Panc1 (cell line): Measurements from ENCODE around the gene CCND2. TPM values are rescaled to one million over a fixed set of nuclear protein-coding genes. Genes with fewer than 3 reads are reported as not detected.

Source experiments
- ATAC-seq: fragments of 200-7000 bp; cut with Tn5 transposase; 2 replicates; pipeline ENCODE4 v1.9.1; 2020; ENCODE audit warnings: mild to moderate bottlenecking, moderate library complexity
- BruUV-seq: library from RNA; stranded (reverse); fragments of 400-500 nt; replicated peaks from 2 replicates; lab custom pipeline; 2021; lab: Mats Ljungman, UMichigan
- CTCF ChIA-PET: fragments of 300-600 bp; sonication (Branson Sonifier 250); formaldehyde crosslinking; loops from one replicate; lab custom pipeline; 2022; ENCODE audit warnings: antibody characterized with exemption; lab: Charles Lee
- POLR2A ChIA-PET: fragments of 300-600 bp; sonication (Branson Sonifier 250); formaldehyde crosslinking; loops from one replicate; lab custom pipeline; 2022; ENCODE audit warnings: antibody characterized with exemption; lab: Charles Lee
- DNase-seq: peaks from one replicate; pipeline ENCODE4 v3.0.0-alpha.2; 2010; ENCODE audit warnings: low read depth, low spot score
- H3K27ac ChIP-seq: 2 replicates; pipeline ENCODE4 v1.5.1; 2011; ENCODE audit warnings: mild to moderate bottlenecking, low read length, inconsistent platforms
- H3K27me3 ChIP-seq: fragments of 200-500 bp; sonication (Bioruptor generic); 2 replicates; pipeline ENCODE4 v1.6.0; 2014; ENCODE audit warnings: low read length, inconsistent platforms; ENCODE audit not compliant: control insufficient read depth, insufficient read depth
- H3K36me3 ChIP-seq: fragments of 200-500 bp; sonication (Bioruptor generic); 2 replicates; pipeline ENCODE4 v1.5.1; 2014; ENCODE audit warnings: inconsistent platforms, mild to moderate bottlenecking, low read length, moderate library complexity; ENCODE audit not compliant: control insufficient read depth, insufficient read depth
- H3K4me1 ChIP-seq: 2 replicates; pipeline ENCODE4 v1.5.1; 2011; ENCODE audit warnings: inconsistent platforms, mild to moderate bottlenecking, low read length, moderate library complexity; ENCODE audit not compliant: control insufficient read depth, insufficient read depth
- H3K4me3 ChIP-seq, 2 experiments: 2 replicates each; pipeline ENCODE4 v1.5.1; 2011 to 2012; ENCODE audit warnings: low read depth in 2 of 2, low read length in 2 of 2, mild to moderate bottlenecking in 2 of 2, inconsistent platforms in 1 of 2, moderate library complexity in 1 of 2
- H3K9me3 ChIP-seq: fragments of 200-500 bp; sonication (Bioruptor generic); 2 replicates; pipeline ENCODE4 v1.5.1; 2014; ENCODE audit warnings: low read depth, mild to moderate bottlenecking, inconsistent platforms, low read length, moderate library complexity; ENCODE audit not compliant: control insufficient read depth, insufficient read depth
- CTCF ChIP-seq: fragments of 450-650 bp; IDR thresholded peaks from 2 replicates; pipeline ENCODE4 v1.5.1; 2017; ENCODE audit warnings: mild to moderate bottlenecking
- POLR2AphosphoS5 ChIP-seq: IDR thresholded peaks from 2 replicates; pipeline ENCODE4 v1.6.1; 2012; ENCODE audit warnings: mild to moderate bottlenecking, low read depth, low read length, moderate library complexity
- SIN3A ChIP-seq: IDR thresholded peaks from 2 replicates; pipeline ENCODE4 v1.6.1; 2012; ENCODE audit warnings: low read depth, mild to moderate bottlenecking, low read length, moderate library complexity, borderline replicate concordance; ENCODE audit not compliant: insufficient read depth
- TCF7L2 ChIP-seq: IDR thresholded peaks from 2 replicates; pipeline ENCODE4 v1.6.1; 2011; ENCODE audit warnings: mild to moderate bottlenecking, low read depth, low read length, inconsistent platforms
- in situ Hi-C: cut with HindIII; loops from 2 replicates; pipeline ENCODE4 v1.10.0; 2016; ENCODE audit warnings: low sequenced_read_pairs, low pct_unique_long_range_greater_than_20kb
- intact Hi-C: fragments of 100-400 bp; cut with micrococcal nuclease; formaldehyde crosslinking; loops from one replicate; pipeline ENCODE4 v1.10.0; 2022; ENCODE audit not compliant: unreplicated experiment
- total RNA-seq: library from RNA; stranded (reverse); gene quantifications from one replicate; pipeline ENCODE4 v1.2.1, GENCODE V29; 2021; ENCODE audit not compliant: unreplicated experiment
- TF ChIP-seq, protein P1 (sequence below), 2 experiments: IDR thresholded peaks; 2 replicates each; pipeline ENCODE4 v1.6.1; 2011 to 2012; ENCODE audit warnings: low read depth in 2 of 2, control low read depth in 1 of 2, low read length in 1 of 2, mild to moderate bottlenecking in 1 of 2, moderate library complexity in 1 of 2; ENCODE audit not compliant: insufficient read depth in 1 of 2

Gene CCND2
- total RNA-seq, 1 experiment from 2014 or later, result 1.5 TPM

- in situ Hi-C loops, result no loop called here
- CTCF ChIA-PET, result interaction anchor here (0.6 kb wide), 1 partner anchor 110 kb away, joined by 3 read pairs; no protein-coding TSS in a partner anchor
Measured at GRCh38 chr12:4302881-4303280, 29.3 kb downstream of the CCND2 start.

GRCh38 chr12:4303750-4304149 lies 30.2 kb downstream of the CCND2 start:
- Histone ChIP-seq H3K4me1 (no peaks in the 10 kb centered on the region), H3K9me3 (no peaks in the 10 kb centered on the region), H3K27me3 (peaks cover 2% of the 10 kb centered on the region; the same call in 1 of the 2 replicates), H3K36me3 (no peaks in the 10 kb centered on the region), H3K27ac (no peak overlapping the region), H3K4me3 (no peak overlapping the region)
- no TSS peak for BruUV-seq
- POLR2A ChIA-PET, result no interaction called here
- DNase-seq (no peak), ATAC-seq (no peak)
- no peak for TF ChIP-seq POLR2AphosphoS5
- TF ChIP-seq TCF7L2, result no peak
- TF ChIP-seq, protein P1, sequence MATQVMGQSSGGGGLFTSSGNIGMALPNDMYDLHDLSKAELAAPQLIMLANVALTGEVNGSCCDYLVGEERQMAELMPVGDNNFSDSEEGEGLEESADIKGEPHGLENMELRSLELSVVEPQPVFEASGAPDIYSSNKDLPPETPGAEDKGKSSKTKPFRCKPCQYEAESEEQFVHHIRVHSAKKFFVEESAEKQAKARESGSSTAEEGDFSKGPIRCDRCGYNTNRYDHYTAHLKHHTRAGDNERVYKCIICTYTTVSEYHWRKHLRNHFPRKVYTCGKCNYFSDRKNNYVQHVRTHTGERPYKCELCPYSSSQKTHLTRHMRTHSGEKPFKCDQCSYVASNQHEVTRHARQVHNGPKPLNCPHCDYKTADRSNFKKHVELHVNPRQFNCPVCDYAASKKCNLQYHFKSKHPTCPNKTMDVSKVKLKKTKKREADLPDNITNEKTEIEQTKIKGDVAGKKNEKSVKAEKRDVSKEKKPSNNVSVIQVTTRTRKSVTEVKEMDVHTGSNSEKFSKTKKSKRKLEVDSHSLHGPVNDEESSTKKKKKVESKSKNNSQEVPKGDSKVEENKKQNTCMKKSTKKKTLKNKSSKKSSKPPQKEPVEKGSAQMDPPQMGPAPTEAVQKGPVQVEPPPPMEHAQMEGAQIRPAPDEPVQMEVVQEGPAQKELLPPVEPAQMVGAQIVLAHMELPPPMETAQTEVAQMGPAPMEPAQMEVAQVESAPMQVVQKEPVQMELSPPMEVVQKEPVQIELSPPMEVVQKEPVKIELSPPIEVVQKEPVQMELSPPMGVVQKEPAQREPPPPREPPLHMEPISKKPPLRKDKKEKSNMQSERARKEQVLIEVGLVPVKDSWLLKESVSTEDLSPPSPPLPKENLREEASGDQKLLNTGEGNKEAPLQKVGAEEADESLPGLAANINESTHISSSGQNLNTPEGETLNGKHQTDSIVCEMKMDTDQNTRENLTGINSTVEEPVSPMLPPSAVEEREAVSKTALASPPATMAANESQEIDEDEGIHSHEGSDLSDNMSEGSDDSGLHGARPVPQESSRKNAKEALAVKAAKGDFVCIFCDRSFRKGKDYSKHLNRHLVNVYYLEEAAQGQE (IDR thresholded peaks at IDR 0.05; ENCODE audit: insufficient read depth in 1 of 2, low read depth in 2 of 2, low read length in 1 of 2), result no peak
- TF ChIP-seq SIN3A, result no peak
- no peak for TF ChIP-seq CTCF
- CTCF ChIA-PET, result no interaction called here
- in situ Hi-C loops, result no loop called here
- intact Hi-C loops, result no loop called here

More at GRCh38 chr12:4302881-4303280, 29.3 kb downstream of the CCND2 start:
- Histone ChIP-seq H3K4me3 (no peak overlapping the region), H3K9me3 (no peaks in the 10 kb centered on the region), H3K27me3 (peaks cover 2% of the 10 kb centered on the region; the same call in 1 of the 2 replicates), H3K4me1 (no peaks in the 10 kb centered on the region), H3K27ac (no peak overlapping the region), H3K36me3 (no peaks in the 10 kb centered on the region)
- DNase-seq (no peak), ATAC-seq (no peak)
- TF ChIP-seq CTCF (no peak), POLR2AphosphoS5 (no peak), SIN3A (no peak), TCF7L2 (no peak)
- TF ChIP-seq, protein P1 (IDR thresholded peaks at IDR 0.05; ENCODE audit: insufficient read depth in 1 of 2, low read depth in 2 of 2, low read length in 1 of 2), result no peak
- intact Hi-C loops, result no loop called here
- BruUV-seq, result no TSS peak
- POLR2A ChIA-PET, result interaction anchor here (0.6 kb wide), 1 partner anchor 27 kb away, joined by 6 read pairs; no protein-coding TSS in a partner anchor
